ENCODE measurements around the gene FOXN1.

GRCh38 chr17:28532050-28532960 lies 26.2 kb downstream of the FOXN1 start:
- TF ChIP-seq, protein P1, sequence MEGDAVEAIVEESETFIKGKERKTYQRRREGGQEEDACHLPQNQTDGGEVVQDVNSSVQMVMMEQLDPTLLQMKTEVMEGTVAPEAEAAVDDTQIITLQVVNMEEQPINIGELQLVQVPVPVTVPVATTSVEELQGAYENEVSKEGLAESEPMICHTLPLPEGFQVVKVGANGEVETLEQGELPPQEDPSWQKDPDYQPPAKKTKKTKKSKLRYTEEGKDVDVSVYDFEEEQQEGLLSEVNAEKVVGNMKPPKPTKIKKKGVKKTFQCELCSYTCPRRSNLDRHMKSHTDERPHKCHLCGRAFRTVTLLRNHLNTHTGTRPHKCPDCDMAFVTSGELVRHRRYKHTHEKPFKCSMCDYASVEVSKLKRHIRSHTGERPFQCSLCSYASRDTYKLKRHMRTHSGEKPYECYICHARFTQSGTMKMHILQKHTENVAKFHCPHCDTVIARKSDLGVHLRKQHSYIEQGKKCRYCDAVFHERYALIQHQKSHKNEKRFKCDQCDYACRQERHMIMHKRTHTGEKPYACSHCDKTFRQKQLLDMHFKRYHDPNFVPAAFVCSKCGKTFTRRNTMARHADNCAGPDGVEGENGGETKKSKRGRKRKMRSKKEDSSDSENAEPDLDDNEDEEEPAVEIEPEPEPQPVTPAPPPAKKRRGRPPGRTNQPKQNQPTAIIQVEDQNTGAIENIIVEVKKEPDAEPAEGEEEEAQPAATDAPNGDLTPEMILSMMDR (conservative IDR thresholded peaks at IDR 0.05; ENCODE audit: low read depth, low read length): no peak
- no peak for TF ChIP-seq EZH2 (IDR thresholded peaks at IDR 0.05; ENCODE audit: low read length, unreplicated experiment)
- no peak for TF ChIP-seq EZH2phosphoT487 (IDR thresholded peaks at IDR 0.05; ENCODE audit: borderline replicate concordance, low read length)

All from PC-3 (cell line).